ENCODE measurements around the gene DDX10.

Gene DDX10

DNA sequence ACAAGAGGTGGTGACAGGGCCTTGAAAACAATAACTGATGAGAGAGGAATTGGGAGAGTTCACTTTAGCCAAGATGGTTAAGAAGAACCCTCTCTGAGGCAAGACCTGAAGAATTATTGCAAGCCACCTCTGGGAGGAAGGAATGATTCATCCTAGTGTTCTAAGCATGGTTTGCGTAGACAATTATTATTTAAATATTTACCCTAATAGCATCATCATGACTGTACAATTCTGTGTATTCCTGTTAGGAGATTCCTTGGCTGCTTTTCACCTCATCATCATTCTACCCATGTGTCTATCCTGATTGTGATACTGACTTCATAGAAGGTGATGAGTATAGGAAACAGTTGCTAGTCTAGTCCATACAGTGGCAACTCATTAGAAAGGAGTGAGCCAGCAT, 264.4 kb downstream of the DDX10 start:
- in situ Hi-C loops (cut with HindIII; ENCODE audit: low sequenced_read_pairs): no loop called here

DNA sequence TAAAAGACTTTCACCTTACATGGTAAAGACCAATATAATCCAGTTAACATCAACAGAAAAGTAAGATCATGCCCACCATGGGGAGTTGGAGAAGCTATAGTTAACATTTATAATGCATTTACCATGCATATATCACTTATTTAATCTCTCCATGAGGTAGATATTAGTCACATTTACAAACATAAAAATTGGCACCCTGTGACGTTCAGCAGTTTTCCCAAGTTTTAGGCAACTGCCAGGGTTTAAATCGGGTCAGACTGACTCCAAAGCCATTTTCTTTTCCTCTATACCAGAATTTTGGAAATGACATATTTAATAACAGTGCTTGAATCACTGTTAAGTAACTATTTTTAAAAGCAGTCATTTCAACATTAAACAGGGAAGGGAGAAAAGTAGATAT, 266.3 kb downstream of the DDX10 start:
- in situ Hi-C loops (cut with HindIII; ENCODE audit: low sequenced_read_pairs): no loop called here

DNA sequence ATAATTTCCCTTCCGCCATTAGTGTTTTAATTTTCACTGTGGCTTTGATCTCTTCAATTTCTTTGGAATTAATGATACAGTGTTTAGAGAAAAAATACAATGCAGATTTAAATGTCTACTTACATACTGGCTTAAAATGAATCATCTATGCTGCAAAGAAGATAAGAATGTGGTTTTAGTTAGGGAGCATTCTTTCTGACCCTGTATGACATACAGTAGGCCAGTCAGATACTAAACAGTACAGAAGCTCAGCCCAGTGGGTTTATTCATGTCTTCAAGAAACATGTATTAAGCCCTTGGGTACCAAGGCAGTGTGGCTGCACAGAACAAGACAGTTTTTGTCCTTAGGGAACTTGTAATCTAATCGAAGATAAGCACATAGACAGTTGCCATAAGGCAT, 268.8 kb downstream of the DDX10 start:
- in situ Hi-C loops (cut with HindIII; ENCODE audit: low sequenced_read_pairs): no loop called here

DNA sequence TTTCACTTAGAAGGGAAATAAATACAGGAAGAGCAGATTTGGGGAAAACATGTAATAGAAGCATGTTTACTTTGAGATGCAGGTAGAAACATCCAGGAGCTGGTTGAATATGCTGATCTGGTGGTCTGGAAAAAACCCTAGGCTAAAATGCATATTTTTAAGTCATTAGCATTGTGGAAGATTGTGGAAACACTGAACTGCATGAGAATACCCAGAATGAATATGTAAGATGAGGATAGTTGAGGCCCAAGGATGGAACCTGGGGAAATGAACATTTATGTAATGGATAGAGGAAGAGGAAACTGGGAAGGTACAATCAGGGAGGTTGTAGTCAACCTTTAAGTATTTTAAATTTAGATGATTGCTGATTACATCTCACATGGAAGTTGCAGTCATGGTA, 269.4 kb downstream of the DDX10 start:
- in situ Hi-C loops (cut with HindIII; ENCODE audit: low sequenced_read_pairs): no loop called here

DNA sequence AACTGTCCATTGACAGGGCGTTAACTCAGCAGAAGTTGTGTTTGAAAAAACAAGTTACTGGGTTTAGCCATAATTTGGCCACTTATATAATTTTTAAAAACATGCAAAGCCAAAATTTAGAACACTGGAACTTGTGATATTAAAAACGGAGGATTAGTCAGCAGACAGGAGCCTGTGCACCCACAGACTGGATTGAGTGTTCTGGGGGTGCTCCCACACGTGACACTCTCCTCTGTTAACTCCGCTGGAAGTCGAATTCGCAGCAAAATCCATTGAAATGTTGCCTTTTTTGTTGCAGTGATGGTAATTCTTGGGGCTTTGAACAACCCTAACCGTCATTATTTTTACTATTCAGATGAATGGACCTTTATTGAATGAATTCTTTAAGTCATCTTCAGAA, 269.8 kb downstream of the DDX10 start:
- in situ Hi-C loops (cut with HindIII; ENCODE audit: low sequenced_read_pairs): no loop called here

DNA sequence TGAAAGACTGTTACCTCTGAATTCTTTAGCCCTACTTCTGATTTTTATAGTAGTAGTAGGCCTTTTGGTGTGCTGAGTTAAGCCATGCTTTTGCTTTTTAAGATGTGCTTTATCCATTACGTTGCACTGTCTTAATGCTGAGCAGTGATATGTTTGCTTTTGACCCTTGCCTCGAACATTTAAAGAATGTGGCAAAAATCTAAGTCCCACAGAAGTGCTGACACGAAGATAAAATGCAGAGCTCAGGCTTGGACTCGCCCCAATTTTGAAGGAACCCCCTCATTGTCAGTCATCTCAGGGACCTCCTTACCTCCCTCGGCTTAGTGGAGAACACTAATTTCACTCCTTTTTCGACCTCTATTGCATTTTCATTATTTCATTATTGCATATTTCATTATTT, 272.9 kb downstream of the DDX10 start:
- in situ Hi-C loops (cut with HindIII; ENCODE audit: low sequenced_read_pairs): no loop called here

DNA sequence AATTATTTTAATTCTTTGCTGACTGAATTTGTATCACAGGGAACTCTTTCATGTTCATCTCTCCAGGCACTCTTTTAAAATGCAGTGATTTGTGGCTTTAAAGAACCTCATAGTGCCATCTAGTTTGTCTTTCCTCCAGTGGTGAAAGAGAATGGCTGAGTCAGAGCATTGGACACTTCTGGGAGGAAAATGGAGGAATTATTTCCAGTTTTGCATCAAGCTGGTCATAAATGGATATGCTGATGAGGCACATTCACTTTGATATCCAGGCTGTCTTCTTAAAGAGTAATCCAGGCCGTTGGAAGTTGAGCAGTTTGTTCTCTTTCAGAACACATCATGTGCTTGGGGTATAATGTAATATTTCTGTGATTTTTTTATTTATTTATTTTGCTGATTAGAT, 273.7 kb downstream of the DDX10 start:
- in situ Hi-C loops (cut with HindIII; ENCODE audit: low sequenced_read_pairs): no loop called here

DNA sequence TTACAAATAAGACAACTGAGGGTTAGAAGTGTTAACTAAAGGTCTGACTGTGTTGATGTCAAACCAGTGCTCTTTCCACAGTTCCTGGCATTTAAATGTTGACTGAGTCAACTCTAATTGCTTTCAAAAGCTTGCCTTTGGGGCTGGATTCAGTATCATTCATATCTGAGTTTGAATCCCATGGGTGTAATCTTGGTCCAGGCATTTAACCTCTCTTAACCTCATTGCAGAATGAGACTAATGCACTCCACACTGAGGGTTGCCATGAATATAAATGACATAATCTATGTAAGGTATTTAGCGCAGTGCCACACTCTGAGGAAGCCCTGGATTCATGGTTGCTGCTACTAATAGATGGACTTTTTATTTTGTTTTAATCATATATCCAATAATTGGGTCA, 274.3 kb downstream of the DDX10 start:
- in situ Hi-C loops (cut with HindIII; ENCODE audit: low sequenced_read_pairs): no loop called here

DNA sequence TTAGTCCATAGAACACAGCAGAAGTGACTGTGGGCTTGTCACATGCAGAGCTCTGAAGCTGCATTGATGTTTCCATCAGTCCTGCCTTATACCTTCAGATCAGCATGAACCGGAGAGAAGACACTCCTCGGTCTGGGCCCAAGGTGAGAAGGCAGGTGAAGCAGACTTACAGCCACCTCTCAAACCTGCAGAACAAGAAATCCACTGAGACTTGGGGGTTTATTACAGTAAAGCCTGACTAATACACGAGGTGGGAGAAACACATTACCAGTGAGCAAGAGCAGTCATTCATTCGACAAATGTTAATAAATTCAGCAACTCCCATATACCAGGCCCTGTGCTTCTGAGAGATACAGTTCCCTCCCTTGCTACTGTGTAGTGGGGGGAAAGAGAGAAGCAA, 279.0 kb downstream of the DDX10 start:
- in situ Hi-C loops (cut with HindIII; ENCODE audit: low sequenced_read_pairs): no loop called here

DNA sequence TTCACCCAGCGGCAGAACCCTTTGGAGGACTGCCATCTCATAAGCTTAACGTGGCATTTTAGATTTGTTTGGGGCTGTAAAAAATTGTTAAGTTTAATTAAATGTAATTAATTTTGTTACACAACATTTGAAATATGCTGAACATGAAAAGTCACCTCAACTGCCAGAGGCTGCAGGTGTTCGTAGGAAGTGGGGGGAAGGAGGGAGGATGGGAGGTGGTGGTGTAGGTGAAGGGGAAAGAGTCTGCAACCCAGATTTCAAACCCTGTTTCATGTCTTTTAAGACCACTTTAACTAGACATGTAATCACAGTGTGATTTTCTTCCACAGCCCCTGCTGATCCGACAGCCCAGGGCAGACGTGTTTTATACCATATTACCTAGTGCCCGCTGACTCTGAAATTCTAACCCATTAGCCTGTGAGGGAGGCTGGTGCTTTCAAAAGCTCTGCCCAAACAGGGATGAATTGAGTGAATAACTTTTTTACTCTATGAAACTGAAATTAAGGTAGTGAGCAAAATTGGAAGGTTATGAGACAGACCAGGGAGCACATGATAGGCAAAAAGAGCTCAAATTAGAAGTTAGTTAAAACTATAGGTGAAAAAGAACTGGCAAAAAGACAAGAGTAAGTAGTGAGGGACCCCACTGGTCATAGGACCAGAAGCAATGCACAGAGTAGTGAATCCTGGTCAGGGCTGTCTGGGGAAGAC, 279.8 kb downstream of the DDX10 start:
- in situ Hi-C loops (cut with HindIII; ENCODE audit: low sequenced_read_pairs): no loop called here

DNA sequence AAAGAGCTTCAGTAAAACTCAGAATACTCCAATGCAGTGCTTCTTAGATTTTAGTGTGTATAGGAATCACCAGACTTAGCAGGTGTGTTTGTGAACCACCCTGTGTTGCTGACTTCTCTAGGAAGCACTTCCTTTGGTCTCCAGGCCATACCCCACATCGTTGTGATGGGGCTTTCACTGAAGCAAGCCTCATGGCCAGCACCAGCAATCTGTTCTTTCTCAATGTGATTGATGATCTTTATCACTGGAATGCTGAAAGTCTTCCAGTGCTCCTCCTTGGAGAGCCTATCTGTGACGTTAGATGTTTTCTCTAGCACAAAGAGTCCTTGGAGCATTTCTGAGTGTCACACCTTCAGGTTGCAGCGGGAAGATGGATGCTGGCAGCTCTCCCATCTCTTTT, 280.5 kb downstream of the DDX10 start:
- in situ Hi-C loops (cut with HindIII; ENCODE audit: low sequenced_read_pairs): no loop called here

DNA sequence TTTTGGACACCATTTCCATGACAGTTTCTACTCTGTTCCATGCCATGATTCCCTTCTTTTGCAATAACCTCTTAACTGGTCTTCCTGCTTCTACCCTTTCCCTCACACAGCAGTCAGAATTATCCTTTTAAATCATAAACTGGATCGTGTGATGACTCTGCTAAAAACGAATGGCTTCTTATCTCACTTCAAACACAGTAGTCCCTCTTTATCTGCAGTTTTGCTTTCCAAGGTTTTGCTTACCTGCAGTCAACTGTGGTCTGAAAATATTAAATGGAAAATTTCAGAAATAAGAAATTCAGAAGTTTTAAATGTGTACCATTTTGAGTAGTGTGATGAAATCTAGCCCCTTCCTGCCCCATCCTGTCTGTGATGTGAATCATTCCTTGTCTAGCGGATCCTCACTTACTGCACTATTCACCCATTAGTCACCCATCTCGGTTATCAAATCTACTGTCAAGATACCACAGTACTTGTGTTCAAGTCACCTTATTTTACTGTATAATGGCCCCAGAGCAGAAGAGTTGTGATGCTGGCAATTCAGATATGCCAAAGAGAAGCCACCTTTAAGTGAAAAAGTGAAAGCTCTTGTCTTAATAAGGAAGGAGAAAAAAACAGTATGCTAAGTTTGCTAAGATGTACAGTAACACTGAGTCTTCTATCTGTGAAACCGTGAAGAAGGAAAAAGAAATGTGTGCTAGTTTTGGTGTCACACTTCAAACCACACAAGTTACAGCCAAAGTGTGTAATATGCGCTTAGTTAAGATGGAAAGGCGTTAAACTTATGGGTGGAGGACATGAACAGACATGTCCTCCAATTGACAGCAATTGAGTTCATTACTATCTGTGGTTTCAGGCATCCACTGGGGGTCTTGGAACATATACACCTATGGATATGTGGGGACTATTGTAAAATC, 283.0 kb downstream of the DDX10 start:
- in situ Hi-C loops (cut with HindIII; ENCODE audit: low sequenced_read_pairs): no loop called here

DNA sequence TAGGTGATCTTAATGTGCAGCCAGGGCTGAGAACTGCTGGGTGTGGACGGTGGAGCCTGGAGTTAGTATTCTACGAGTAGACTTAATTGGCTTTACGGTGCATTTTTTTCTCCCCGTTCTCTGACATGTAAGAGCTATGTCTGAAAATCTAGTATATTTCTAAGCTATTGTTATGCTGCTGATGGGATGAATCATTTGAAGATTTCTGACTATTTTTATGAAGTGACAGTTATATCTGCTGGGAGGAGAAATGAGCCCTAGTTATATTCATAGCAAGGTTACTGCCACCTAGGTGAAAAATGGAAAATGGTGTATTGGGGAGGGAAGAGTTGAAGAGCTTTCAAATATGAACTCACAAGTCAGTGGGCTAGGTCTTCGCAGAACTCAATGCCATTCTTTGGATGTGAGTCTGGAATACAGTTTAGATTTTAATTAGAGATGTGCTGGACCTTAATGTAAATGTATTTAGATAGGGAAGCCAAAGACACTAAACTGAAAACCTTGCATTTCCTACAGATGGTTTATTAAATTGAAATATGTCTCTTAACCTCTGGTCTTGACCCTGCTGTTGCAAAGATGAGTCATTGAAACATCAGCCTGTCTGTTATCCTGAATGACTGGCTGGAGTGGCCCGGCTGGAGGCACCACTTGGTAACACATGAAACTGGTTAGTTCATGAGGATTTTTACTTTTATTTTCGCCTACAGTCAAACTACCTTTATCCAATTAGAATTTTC, 293.7 kb downstream of the DDX10 start:
- in situ Hi-C loops (cut with HindIII; ENCODE audit: low sequenced_read_pairs): no loop called here

DNA sequence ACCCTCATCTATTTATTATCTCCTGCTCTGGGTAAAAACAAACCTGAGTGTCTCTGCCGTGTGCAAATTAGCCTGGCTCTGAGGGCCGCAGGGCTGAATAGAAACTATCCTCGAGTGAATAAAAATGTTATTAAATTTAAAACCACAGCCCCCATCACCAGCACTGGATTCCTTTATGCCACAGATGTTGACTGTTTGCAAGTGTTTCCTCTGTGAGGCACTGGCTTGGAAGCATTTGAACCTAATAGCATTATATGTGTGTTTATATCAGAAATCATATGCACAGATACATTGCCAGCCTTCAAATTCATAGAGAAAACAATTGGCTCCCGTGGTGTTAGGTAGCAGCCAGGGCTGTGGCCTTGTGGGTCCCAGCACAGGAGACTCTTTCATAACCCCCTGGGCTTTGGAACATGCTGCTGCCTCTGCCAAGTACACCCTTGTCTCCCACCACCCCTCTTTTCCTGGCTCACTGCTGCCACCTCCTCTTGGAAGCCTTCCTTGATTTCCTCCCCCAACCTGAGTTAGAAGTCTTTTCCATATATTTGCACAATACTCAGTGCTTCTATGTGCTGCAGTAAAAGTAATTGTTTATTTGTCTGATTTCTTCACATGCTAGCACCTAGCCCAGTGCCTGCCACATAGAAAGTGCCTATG, 294.4 kb downstream of the DDX10 start:
- in situ Hi-C loops (cut with HindIII; ENCODE audit: low sequenced_read_pairs): no loop called here

DNA sequence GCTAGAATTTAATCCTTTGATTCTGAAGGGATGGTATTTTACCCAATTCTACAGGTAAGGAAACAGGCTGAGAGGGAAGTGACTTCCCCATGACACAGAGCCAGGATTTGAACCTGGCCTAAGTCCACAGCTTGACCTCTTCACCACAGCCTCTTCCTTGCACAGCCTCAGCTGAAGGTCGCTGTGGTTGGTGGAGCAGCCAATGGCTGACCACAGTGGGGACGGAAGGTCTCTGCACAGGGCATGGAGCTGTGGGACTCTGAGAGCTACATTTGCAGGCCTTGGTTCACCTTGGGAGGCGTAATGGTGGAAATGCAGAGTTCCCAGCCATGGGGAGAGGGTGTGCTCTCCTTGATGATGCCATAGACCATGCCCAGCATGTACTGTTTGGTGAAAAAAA, 295.0 kb downstream of the DDX10 start:
- in situ Hi-C loops (cut with HindIII; ENCODE audit: low sequenced_read_pairs): no loop called here

DNA sequence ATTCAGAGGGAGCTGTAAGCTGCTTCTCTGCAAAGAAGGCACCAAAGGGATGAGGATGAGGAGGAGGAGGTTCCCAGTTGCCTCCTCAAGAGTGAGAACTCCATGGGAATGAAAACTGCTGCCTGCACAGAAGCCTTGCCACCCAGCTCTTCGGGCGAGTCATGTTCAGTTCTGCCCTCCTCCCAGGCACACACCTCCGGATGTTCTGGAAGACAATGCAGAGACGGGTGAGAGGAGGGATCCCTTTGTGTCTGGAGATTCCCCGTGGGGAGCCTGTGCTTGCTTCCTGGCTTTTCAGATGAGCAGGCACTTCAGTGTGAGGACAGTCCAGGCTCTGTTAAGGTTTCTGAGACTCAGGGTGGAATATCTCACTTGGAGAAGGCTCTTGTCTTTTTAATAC, 295.6 kb downstream of the DDX10 start:
- in situ Hi-C loops (cut with HindIII; ENCODE audit: low sequenced_read_pairs): no loop called here

DNA sequence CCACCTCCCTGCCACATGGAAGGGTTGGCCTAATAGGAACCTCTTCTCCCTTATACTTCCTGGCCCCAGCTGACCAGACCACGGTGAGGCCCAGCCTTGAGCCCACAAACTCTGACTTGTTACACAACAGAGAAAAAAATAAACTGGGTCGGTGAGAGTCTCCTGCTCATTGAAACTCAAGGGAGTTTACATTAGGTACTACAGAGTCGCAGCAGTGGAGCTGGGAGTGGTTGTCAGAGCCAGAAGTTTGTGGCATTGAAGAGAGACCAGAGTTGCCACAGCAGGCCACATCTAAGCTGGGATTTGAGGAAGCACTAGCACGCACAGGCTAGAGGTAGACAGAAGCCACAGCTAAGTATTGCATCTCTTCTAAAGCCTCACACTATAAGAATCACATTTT, 296.2 kb downstream of the DDX10 start:
- in situ Hi-C loops (cut with HindIII; ENCODE audit: low sequenced_read_pairs): no loop called here

DNA sequence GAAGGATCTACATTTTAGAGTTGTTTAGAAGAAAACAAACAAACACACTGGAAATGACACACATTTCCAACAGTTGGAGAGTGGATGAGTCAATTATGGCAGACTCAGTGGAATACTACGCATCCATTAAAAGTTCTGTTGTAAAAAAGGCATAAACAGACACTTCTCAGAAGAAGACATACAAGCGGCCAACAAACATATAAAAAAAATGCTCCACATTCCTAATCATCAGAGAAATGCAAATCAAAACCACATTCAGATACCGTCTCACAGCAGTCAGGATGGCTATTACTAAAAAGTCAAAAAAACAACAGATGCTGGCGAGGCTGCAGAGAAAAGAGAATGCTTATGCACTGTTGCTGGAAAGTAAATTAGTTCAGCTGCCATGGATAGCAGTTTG, 298.2 kb downstream of the DDX10 start:
- in situ Hi-C loops (cut with HindIII; ENCODE audit: low sequenced_read_pairs): no loop called here

DNA sequence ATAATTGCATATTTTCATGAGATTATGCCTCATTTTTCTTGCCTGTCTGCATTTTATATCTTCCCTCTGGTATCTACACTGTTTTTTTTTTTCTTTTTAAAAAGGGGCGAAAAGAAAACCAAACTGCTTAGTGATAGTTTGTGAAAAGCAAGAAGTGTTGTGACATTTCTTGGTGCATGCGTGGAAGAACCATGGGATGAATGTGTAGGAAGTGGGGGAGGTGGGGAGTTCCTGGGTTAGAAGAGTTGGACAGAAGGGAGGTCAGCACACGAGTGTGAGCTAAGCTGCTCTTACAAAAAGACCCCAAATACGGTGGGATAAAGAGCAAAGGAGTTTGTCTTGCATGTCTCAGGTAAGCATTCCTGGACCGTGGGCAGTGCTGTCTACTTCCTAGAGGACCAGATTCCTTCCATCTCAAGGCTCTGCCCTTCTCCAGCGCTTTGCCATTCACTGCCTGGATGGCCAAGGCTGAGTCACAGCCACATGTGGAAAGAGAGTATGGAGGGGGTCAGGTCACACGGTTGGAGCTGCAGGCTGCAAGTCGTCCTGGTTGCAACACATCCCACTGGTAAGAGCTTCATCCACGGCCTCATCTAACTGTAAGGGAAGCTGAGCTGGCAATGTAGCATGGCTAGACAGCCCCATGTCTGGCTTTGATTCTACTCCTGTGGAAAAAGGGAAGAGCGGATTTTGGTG, 300.6 kb downstream of the DDX10 start:
- in situ Hi-C loops (cut with HindIII; ENCODE audit: low sequenced_read_pairs): no loop called here

DNA sequence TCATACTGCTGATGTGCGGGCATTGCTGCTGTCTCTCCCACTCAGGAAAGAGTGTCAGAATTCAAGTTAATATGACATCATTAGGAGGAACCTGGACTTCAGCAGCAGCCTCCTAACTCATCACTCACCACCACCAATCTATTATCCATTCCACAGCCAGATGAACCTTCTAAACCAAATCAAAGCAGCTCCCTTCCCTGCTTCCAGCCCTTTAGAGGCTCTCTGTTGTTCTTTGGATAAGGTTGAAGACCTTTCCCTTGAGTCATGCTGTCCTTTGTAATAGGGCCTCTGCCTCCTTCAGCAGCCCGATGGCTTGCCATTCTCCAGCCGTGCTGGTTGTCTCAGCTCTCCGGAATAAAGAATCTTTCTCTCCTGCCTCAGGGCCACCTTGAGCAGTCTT, 301.3 kb downstream of the DDX10 start:
- in situ Hi-C loops (cut with HindIII; ENCODE audit: low sequenced_read_pairs): no loop called here

DNA sequence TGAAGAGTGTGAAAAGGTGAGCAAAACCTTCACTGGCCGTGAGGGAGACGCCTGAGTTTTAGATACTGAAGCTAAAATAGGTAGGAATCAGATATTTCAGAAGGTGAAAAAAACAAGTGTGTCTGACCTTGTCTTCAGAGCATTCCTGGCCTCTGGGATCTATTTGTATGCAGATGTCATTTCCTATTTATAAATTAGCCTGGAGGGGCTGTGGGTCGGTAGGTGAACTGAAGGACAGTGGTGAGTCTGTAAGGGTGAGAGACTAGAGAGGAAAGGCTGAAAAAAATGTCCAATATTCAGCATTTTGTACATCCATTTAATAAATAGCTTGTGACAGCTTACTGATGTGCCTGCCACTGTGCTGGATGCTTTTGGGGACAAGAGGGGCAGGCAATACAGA, 302.1 kb downstream of the DDX10 start:
- in situ Hi-C loops (cut with HindIII; ENCODE audit: low sequenced_read_pairs): no loop called here

Measured in DLD1 (cell line).